ENCODE measurements around the gene DRD2.

Gene DRD2

GRCh38 chr11:113404859-113405430 lies 70.3 kb downstream of the DRD2 start:
- H3K36me3 ChIP-seq (ENCODE audit: control insufficient read depth in 2 of 2, insufficient read depth in 1 of 2, low read length in 2 of 2): no peaks in the 10 kb centered on the region
- CTCF ChIA-PET: interaction anchor here (0.9 kb wide), 1 partner anchor 17 kb away, joined by 3 read pairs; the partner anchor contains the start of gene ANKK1
- H3K4me3 ChIP-seq (ENCODE audit: low read depth, low read length): no peak overlapping the region
- no peak for TF ChIP-seq ZNF530 (tag by site-specific recombination; IDR thresholded peaks at IDR 0.05; ENCODE audit: low read depth)
- TF ChIP-seq ZNF354C (tag by site-specific recombination; IDR thresholded peaks at IDR 0.05; ENCODE audit: borderline replicate concordance, low read depth): no peak
- H3K9me3 ChIP-seq (ENCODE audit: control insufficient read depth, insufficient read depth, low read depth, low read length): no peaks in the 10 kb centered on the region
- H3K27ac ChIP-seq (ENCODE audit: extremely low read depth, low read depth, low read length): no peak overlapping the region
- POLR2A ChIA-PET: no interaction called here
- H3K4me1 ChIP-seq (ENCODE audit: control insufficient read depth, insufficient read depth, low read length): no peaks in the 10 kb centered on the region

GRCh38 chr11:113401718-113402117 lies 73.5 kb downstream of the DRD2 start:
- Histone ChIP-seq H3K36me3 (ENCODE audit: control insufficient read depth in 2 of 2, insufficient read depth in 1 of 2, low read length in 2 of 2) (no peaks in the 10 kb centered on the region), H3K4me1 (ENCODE audit: control insufficient read depth, insufficient read depth, low read length) (no peaks in the 10 kb centered on the region), H3K4me3 (ENCODE audit: low read depth, low read length) (no peak overlapping the region), H3K9me3 (ENCODE audit: control insufficient read depth, insufficient read depth, low read depth, low read length) (no peaks in the 10 kb centered on the region), H3K27ac (ENCODE audit: extremely low read depth, low read depth, low read length) (no peak overlapping the region)
- ChIA-PET POLR2A (no interaction called here), CTCF (no interaction called here)
- TF ChIP-seq GLIS1 (tag by site-specific recombination; IDR thresholded peaks at IDR 0.05) (no peak), BCL11B (tag by site-specific recombination; IDR thresholded peaks at IDR 0.05; ENCODE audit: low read depth) (no peak), ZNF311 (tag by site-specific recombination; IDR thresholded peaks at IDR 0.05; ENCODE audit: borderline replicate concordance) (no peak), ZIC2 (tag by site-specific recombination; IDR thresholded peaks at IDR 0.05) (no peak), ZNF473 (tag by site-specific recombination; IDR thresholded peaks at IDR 0.05) (no peak), ZNF223 (tag by site-specific recombination; IDR thresholded peaks at IDR 0.05) (no peak), KLF9 (tag by site-specific recombination; IDR thresholded peaks at IDR 0.05; ENCODE audit: low read depth) (no peak), ZNF488 (tag by site-specific recombination; IDR thresholded peaks at IDR 0.05) (no peak), ZNF132 (tag by site-specific recombination; IDR thresholded peaks at IDR 0.05; ENCODE audit: borderline replicate concordance) (no peak), ZNF2 (tag by site-specific recombination; IDR thresholded peaks at IDR 0.05) (no peak), ZNF155 (tag by site-specific recombination; IDR thresholded peaks at IDR 0.05) (no peak), ZNF18 (tag by site-specific recombination; IDR thresholded peaks at IDR 0.05) (no peak), ZNF837 (tag by site-specific recombination; IDR thresholded peaks at IDR 0.05) (no peak)

GRCh38 chr11:113400631-113401230 lies 74.5 kb downstream of the DRD2 start:
- H3K36me3 ChIP-seq (ENCODE audit: control insufficient read depth in 2 of 2, insufficient read depth in 1 of 2, low read length in 2 of 2): no peaks in the 10 kb centered on the region
- POLR2A ChIA-PET: no interaction called here
- no peaks in the 10 kb centered on the region for H3K4me1 ChIP-seq (ENCODE audit: control insufficient read depth, insufficient read depth, low read length)
- H3K4me3 ChIP-seq (ENCODE audit: low read depth, low read length): no peak overlapping the region
- H3K27ac ChIP-seq (ENCODE audit: extremely low read depth, low read depth, low read length): no peak overlapping the region
- no peaks in the 10 kb centered on the region for H3K9me3 ChIP-seq (ENCODE audit: control insufficient read depth, insufficient read depth, low read depth, low read length)
- CTCF ChIA-PET: no interaction called here
- TF ChIP-seq PRDM2 (tag by site-specific recombination; IDR thresholded peaks at IDR 0.05; ENCODE audit: borderline replicate concordance) (no peak), ZNF18 (tag by site-specific recombination; IDR thresholded peaks at IDR 0.05) (no peak), GLIS2 (tag by site-specific recombination; IDR thresholded peaks at IDR 0.05) (no peak), ZNF350 (tag by site-specific recombination; IDR thresholded peaks at IDR 0.05) (no peak), PRDM1 (tag by site-specific recombination; IDR thresholded peaks at IDR 0.05) (no peak), ZNF510 (tag by site-specific recombination; IDR thresholded peaks at IDR 0.05; ENCODE audit: insufficient replicate concordance) (no peak)

All from HEK293 (cell line).